Activated T-helper 1 cell treated with anti-CD3 and anti-CD28 coated beads, Interleukin-12 subunit alpha, Interleukin-12 subunit beta, Interleukin-2, Interleukin-4 antibody, amounts not matched to agents 30 ng/mL and 10 ng/mL and 1 ng/mL, durations not matched to agents 14 hours and 24 hours and 36 hours (primary cell): ENCODE data around the gene TP53. TPM values are rescaled to one million over a fixed set of nuclear protein-coding genes. Genes with fewer than 3 reads are reported as not detected.

Source experiments
- DNase-seq: peaks from one replicate; pipeline ENCODE4 v3.0.0; 2021; ENCODE audit warnings: low spot score
- H3K27ac Mint-ChIP-seq: one replicate; pipeline ENCODE4 v1.8.0; 2021; ENCODE audit warnings: mild to moderate bottlenecking, mixed read lengths
- H3K27me3 Mint-ChIP-seq: one replicate; pipeline ENCODE4 v1.8.0; 2022; ENCODE audit warnings: mild to moderate bottlenecking, moderate library complexity, mixed read lengths; ENCODE audit not compliant: insufficient read depth
- H3K36me3 Mint-ChIP-seq: one replicate; pipeline ENCODE4 v1.8.0; 2021; ENCODE audit warnings: low read depth, mixed read lengths
- H3K4me1 Mint-ChIP-seq: one replicate; pipeline ENCODE4 v1.8.0; 2021; ENCODE audit warnings: low read depth, mixed read lengths
- H3K4me3 Mint-ChIP-seq: one replicate; pipeline ENCODE4 v1.8.0; 2021; ENCODE audit warnings: mild to moderate bottlenecking, moderate library complexity, mixed read lengths
- H3K9me3 Mint-ChIP-seq: one replicate; pipeline ENCODE4 v1.8.0; 2021; ENCODE audit warnings: mixed read lengths
- intact Hi-C: fragments of 100-400 bp; cut with micrococcal nuclease; formaldehyde crosslinking; loops from one replicate; pipeline ENCODE4 v1.15.1; 2024
- total RNA-seq: library from RNA; stranded (reverse); gene quantifications from 2 replicates; pipeline ENCODE4 v1.2.3, GENCODE V29; 2022

Gene TP53
- total RNA-seq, 1 donor from 2014 or later, result 172 TPM

DNA sequence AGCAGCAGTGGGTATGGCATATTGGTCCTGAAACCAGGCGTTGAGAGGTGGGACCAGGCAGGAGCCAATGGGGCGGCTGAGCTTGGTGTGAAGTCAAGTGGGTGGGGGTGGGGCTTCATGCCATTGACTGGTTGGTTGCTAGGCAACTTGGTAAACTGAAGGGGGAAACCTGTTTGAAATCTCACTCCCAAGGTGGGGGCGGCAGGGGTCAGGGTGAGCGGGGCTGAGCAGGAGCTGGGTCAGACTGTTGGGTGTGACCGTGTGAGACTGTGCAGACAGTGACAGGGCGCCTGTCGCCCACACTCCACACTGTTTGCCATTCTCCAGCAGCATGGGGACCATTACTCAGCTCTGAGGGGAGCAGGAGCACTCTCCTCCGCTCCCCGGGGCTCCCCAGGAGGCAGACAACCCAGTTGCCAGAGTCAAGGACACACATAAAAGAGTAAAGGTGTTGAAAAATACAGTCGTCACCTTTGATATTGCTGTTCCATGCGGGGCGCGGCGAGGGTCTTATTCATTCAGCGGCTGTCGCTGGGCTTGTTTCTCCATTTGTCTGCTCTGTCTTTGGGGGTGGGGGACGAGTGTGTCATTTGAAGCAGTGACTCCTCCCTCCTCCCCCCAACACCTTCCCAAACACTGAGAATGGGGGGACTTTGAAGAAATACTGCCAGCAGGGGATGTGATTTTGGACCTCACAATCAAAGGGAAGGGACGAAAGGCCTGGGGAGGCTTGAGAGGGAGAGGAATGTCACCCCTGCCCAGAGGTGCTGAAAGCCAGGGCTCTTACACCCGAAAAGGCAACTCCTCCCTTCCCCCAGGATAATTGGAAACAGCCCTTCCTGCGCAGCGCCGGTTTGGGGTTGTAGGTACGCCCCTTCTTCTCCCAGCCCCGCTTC, 16.5 kb upstream of the TP53 start:
- Mint-ChIP-seq H3K36me3 (peaks cover 12% of the 10 kb centered on the region), H3K27me3 (peaks cover 28% of the 10 kb centered on the region), H3K27ac (peak overlapping the region; percentile 24), H3K4me1 (peaks cover 14% of the 10 kb centered on the region), H3K4me3 (no peak overlapping the region), H3K9me3 (no peaks in the 10 kb centered on the region)
- DNase-seq, result no peak
- intact Hi-C loops, result no loop called here

- Mint-ChIP-seq H3K36me3 (peaks cover 12% of the 10 kb centered on the region), H3K27me3 (peaks cover 26% of the 10 kb centered on the region), H3K9me3 (no peaks in the 10 kb centered on the region), H3K27ac (no peak overlapping the region), H3K4me3 (no peak overlapping the region), H3K4me1 (peaks cover 14% of the 10 kb centered on the region)
- no peak for DNase-seq
- intact Hi-C loops, result no loop called here
Measured at GRCh38 chr17:7702776-7703175, 15.5 kb upstream of the TP53 start.

DNA sequence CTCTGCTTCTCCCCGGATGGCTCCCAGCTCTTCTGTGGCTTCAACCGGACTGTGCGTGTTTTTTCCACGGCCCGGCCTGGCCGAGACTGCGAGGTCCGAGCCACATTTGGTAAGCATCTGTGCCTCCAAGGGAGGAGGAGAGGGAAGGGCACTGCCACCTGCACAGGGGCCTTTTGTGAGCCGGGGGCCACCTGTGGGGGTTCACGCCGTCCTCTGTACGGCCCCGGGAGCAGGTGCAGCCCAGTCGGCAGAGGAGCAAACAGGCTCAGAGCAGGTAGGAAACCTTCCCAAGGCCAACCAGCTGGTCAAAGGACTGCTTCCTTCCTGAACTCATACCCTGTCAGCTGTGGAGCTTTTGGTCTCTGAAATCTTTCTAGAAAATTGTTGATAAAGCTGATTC, 14.4 kb upstream of the TP53 start:
- H3K4me1 Mint-ChIP-seq, result peaks cover 14% of the 10 kb centered on the region
- H3K27ac Mint-ChIP-seq, result no peak overlapping the region
- no peaks in the 10 kb centered on the region for H3K9me3 Mint-ChIP-seq
- intact Hi-C loops, result no loop called here
- no peak for DNase-seq
- H3K36me3 Mint-ChIP-seq, result peaks cover 12% of the 10 kb centered on the region
- peaks cover 19% of the 10 kb centered on the region for H3K27me3 Mint-ChIP-seq
- no peak overlapping the region for H3K4me3 Mint-ChIP-seq

GRCh38 chr17:7700510-7700909, 13.2 kb upstream of the TP53 start:
- Mint-ChIP-seq H3K36me3 (peaks cover 16% of the 10 kb centered on the region), H3K27ac (peak overlapping the region; percentile 20), H3K4me3 (no peak overlapping the region), H3K4me1 (peaks cover 14% of the 10 kb centered on the region), H3K27me3 (peaks cover 7% of the 10 kb centered on the region), H3K9me3 (no peaks in the 10 kb centered on the region)
- intact Hi-C loops, result no loop called here
- DNase-seq, result no peak

DNA sequence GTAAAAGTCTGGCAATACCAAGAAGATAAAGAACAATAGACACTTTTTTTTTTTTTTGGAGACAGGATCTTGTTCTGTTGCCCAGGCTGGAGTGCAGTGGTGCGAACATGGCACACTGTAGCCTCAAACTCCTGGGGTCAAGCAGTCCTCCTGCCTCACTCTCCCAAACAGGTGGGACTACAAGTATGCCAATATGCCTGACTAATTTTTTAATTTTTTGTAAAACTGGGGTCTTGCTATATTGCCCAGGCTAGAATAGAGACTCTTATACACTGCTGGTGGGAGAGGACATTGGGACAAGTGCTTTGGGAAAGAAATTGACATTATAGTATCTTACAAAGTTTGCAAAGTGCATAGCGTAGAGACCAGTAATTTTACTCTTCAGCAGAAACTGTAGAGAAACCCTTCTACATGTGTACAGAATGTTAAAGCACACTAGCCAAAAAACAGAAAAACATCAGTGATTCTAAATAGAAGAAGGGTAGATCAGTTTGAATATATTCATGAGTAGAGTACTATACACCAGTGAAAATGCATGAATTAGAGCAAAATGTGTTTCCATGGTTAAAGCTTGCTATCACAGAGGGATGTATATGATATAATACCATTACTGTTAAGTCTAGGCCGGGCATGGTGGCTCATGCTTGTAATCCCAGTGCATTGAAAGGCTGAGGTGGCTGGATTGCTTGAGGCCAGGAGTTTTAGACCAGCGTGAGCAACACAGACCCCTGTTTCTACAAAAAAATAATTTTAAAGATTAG, 10.7 kb upstream of the TP53 start:
- H3K4me1 Mint-ChIP-seq, result no peaks in the 10 kb centered on the region
- no peak overlapping the region for H3K27ac Mint-ChIP-seq
- intact Hi-C loops, result no loop called here
- H3K4me3 Mint-ChIP-seq, result no peak overlapping the region
- no peaks in the 10 kb centered on the region for H3K9me3 Mint-ChIP-seq
- DNase-seq, result no peak
- H3K27me3 Mint-ChIP-seq, result no peaks in the 10 kb centered on the region
- peaks cover 19% of the 10 kb centered on the region for H3K36me3 Mint-ChIP-seq

- no peaks in the 10 kb centered on the region for H3K9me3 Mint-ChIP-seq
- peaks cover 16% of the 10 kb centered on the region for H3K36me3 Mint-ChIP-seq
- H3K27me3 Mint-ChIP-seq, result no peaks in the 10 kb centered on the region
- H3K4me3 Mint-ChIP-seq, result no peak overlapping the region
- no peak overlapping the region for H3K27ac Mint-ChIP-seq
- intact Hi-C loops, result no loop called here
- no peaks in the 10 kb centered on the region for H3K4me1 Mint-ChIP-seq
- no peak for DNase-seq
Measured at GRCh38 chr17:7695586-7695985, 8.3 kb upstream of the TP53 start.

DNA sequence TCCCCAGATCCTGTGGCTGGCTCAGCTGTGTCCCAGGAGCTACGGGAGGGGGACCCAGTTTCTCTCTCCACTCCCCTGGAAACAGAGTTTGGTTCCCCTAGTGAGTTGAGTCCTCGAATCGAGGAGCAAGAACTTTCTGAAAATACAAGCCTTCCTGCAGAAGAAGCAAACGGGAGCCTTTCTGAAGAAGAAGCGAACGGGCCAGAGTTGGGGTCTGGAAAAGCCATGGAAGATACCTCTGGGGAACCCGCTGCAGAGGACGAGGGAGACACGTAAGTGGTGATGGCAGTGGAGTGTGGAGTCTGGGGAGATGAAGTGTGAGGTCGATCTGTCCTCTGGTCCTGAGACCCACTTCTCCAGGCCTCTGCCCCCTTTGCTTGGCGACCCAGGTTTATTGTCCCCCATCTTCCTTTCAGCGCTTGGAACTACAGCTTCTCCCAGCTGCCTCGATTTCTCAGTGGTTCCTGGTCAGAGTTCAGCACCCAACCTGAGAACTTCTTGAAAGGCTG, 1.6 kb upstream of the TP53 start:
- Mint-ChIP-seq H3K36me3 (peaks cover 24% of the 10 kb centered on the region), H3K4me3 (peak overlapping the region; percentile 95), H3K27ac (peak overlapping the region; percentile 96), H3K4me1 (peaks cover 40% of the 10 kb centered on the region), H3K9me3 (no peaks in the 10 kb centered on the region), H3K27me3 (no peaks in the 10 kb centered on the region)
- intact Hi-C loops, result loop anchor here (1.0 to 10.0 kb wide), 14 partner anchors 39 to 654 kb away; partner anchors contain the start of genes ALOXE3, ATP1B2, NAA38 and PER1
- no peak for DNase-seq

- Mint-ChIP-seq H3K4me1 (peaks cover 40% of the 10 kb centered on the region), H3K4me3 (peak within 1 kb of the TSS; percentile 95), H3K27me3 (no peaks in the 10 kb centered on the region), H3K27ac (peak within 1 kb of the TSS; percentile 96), H3K9me3 (no peaks in the 10 kb centered on the region), H3K36me3 (peaks cover 23% of the 10 kb centered on the region)
- intact Hi-C loops, result loop anchor here (1.0 to 10.0 kb wide), 21 partner anchors 38 to 653 kb away; partner anchors contain the start of genes ALOXE3, ATP1B2, ELP5 and KCTD11
- peak; percentile 94 for DNase-seq
Measured at GRCh38 chr17:7687908-7688807, 868 bp upstream of the TP53 start, which contains the start of gene WRAP53. Gene WRAP53 (plus strand): TSS chr17:7688477. CDS start chr17:7688649, 172 bp downstream.

DNA sequence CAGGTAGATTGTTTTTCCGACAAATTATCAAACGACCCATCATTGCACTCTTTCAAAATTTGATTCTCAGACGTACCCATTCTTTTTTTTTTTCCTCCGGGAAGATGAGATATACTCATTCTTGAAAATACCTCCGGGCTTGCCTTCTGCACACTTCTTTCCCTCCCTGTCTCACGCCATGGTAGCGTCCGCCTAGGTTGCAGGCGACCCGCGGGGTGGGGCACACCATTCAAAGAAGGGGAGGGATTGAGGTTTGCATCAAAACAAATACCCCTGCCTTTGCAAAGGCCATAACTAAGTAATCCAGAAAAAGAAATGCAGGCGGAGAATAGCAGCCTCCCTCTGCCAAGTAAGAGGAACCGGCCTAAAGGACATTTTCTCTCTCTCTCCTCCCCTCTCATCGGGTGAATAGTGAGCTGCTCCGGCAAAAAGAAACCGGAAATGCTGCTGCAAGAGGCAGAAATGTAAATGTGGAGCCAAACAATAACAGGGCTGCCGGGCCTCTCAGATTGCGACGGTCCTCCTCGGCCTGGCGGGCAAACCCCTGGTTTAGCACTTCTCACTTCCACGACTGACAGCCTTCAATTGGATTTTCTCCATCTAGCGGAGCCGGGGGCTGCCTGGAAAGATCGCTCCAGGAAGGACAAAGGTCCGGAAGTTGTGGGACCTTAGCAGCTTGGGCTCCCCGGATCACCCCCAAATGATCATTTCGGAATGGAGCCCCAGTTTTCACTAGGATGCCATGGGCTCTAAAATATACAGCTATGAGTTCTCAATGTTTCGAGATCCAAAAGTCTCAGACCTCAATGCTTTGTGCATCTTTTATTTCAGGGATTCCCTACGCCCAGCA, 843 bp downstream of the TP53 start:
- peaks cover 40% of the 10 kb centered on the region for H3K4me1 Mint-ChIP-seq
- H3K27me3 Mint-ChIP-seq, result no peaks in the 10 kb centered on the region
- no peaks in the 10 kb centered on the region for H3K9me3 Mint-ChIP-seq
- peak overlapping the region; percentile 95 for H3K4me3 Mint-ChIP-seq
- H3K36me3 Mint-ChIP-seq, result peaks cover 19% of the 10 kb centered on the region
- peak overlapping the region; percentile 96 for H3K27ac Mint-ChIP-seq
- peak; percentile 76 for DNase-seq
- intact Hi-C loops, result loop anchor here (1.0 to 10.0 kb wide), 12 partner anchors 148 to 652 kb away; partner anchors contain the start of genes ELP5, KCTD11, KDM6B and NEURL4

DNA sequence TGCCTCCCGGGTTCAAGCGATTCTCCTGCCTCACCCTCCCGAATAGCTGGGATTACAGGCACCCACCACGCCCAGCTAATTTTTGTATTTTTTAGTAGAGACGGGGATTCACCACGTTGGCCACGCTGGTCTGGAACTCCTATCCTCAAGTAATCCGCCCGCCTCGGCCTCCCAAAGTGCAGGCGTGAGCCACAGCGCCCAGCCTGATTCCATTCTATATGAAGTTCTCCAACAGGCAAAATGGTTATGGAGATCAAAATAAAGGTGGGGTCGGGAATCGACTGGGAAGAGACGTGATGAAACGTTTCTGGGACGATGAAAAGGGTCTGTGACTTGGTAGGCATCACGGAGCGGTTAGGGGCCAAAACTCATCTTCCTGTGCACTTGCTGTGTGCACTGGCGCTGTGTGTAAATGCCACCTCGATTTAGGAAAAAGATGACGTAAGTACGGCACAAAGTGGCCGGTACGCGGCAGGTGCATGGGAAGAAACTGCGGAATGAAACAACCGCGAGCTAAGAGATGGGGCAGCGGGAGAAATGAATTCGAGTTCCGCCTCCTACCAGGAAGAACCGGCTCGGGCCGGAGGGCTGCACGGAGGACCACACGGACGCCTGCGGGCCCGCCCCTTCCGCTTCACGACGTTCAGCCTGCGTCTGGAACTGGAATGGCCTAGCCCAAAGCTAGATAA, 1.6 kb downstream of the TP53 start:
- no peaks in the 10 kb centered on the region for H3K27me3 Mint-ChIP-seq
- H3K27ac Mint-ChIP-seq, result peak overlapping the region; percentile 96
- H3K4me1 Mint-ChIP-seq, result peaks cover 40% of the 10 kb centered on the region
- intact Hi-C loops, result loop anchor here (1.0 to 10.0 kb wide), 10 partner anchors 149 to 651 kb away; partner anchors contain the start of genes ELP5, KDM6B, NEURL4 and PER1
- peak overlapping the region; percentile 95 for H3K4me3 Mint-ChIP-seq
- H3K36me3 Mint-ChIP-seq, result peaks cover 17% of the 10 kb centered on the region
- DNase-seq, result peak; percentile 87
- no peaks in the 10 kb centered on the region for H3K9me3 Mint-ChIP-seq
